Measurements from ENCODE around the gene GATAD2B. TPM values are rescaled to one million over a fixed set of nuclear protein-coding genes. Genes with fewer than 3 reads are reported as not detected.

Gene GATAD2B
- polyA plus RNA-seq, 2 of the 4 experiments (the other 2 are of a cell fraction): 4.9 to 8.2 TPM

GRCh38 chr1:153877112-153877511 is 45.7 kb downstream of the GATAD2B start:
- ChIA-PET POLR2A (no interaction called here), CTCF (interaction anchor here (0.7 to 1.4 kb wide), 3 partner anchors 46 to 134 kb away, joined by 3 to 7 read pairs (median 3); partner anchors contain the start of gene RAB13)
- Histone ChIP-seq H3K4me1 (peaks cover 10% of the 10 kb centered on the region; the same call in 1 of the 3 replicates), H3K27ac (no peak overlapping the region), H3K9me3 (no peaks in the 10 kb centered on the region), H3K4me2 (no peak overlapping the region), H3K4me3 (no peak overlapping the region)
- TF ChIP-seq RAD21 (conservative IDR thresholded peaks at IDR 0.05 in 1 of 2, IDR thresholded peaks at IDR 0.05 in 1 of 2) (no peak), JUN (IDR thresholded peaks at IDR 0.05) (no peak), FOSB (CRISPR knock-in tag; IDR thresholded peaks at IDR 0.05) (no peak), CBX8 (IDR thresholded peaks at IDR 0.05) (no peak), ZFP36 (IDR thresholded peaks at IDR 0.05; ENCODE audit: borderline replicate concordance, partially characterized antibody) (no peak), SREBF2 (IDR thresholded peaks at IDR 0.05) (no peak), ELK1 (IDR thresholded peaks at IDR 0.05; ENCODE audit: low read depth, low read length) (no peak)
- ATAC-seq (no peak), FAIRE-seq (no peak), DNase-seq (ENCODE audit: low read depth in 1 of 2, low spot score in 1 of 2) (no peak)
- WGBS (ENCODE audit: missing lambda C conversion rate): 78% methylated on average over 1 of the region's 1 CpG

GRCh38 chr1:153872934-153873333 is 49.8 kb downstream of the GATAD2B start:
- DNase-seq (ENCODE audit: low read depth in 1 of 2, low spot score in 1 of 2): no peak
- CTCF ChIA-PET: no interaction called here

GRCh38 chr1:153872331-153872730 is 50.4 kb downstream of the GATAD2B start:
- CTCF ChIA-PET: no interaction called here

More at GRCh38 chr1:153872934-153873333, 49.8 kb downstream of the GATAD2B start:
- Histone ChIP-seq H3K27ac (no peak overlapping the region), H3K4me2 (no peak overlapping the region), H3K9me3 (no peaks in the 10 kb centered on the region), H3K4me3 (no peak overlapping the region), H3K4me1 (0 out of 3 replicates have a peak, but pooled peaks cover 3% of the 10 kb centered on the region)
- WGBS (ENCODE audit: missing lambda C conversion rate): 76% methylated on average over 2 of the region's 2 CpGs
- POLR2A ChIA-PET: no interaction called here
- FAIRE-seq (no peak), ATAC-seq (no peak)
- TF ChIP-seq HOXB13 (CRISPR knock-in tag; IDR thresholded peaks at IDR 0.05; ENCODE audit: low read depth): no peak
- TF ChIP-seq ESRRA (IDR thresholded peaks at IDR 0.05; ENCODE audit: borderline replicate concordance, low read length): no peak
- no peak for TF ChIP-seq HOXB5 (CRISPR knock-in tag; IDR thresholded peaks at IDR 0.05)

More at GRCh38 chr1:153872331-153872730, 50.4 kb downstream of the GATAD2B start:
- TF ChIP-seq REST (IDR thresholded peaks at IDR 0.05) (no peak), BCL3 (IDR thresholded peaks at IDR 0.05) (no peak), HMGXB4 (CRISPR knock-in tag; IDR thresholded peaks at IDR 0.05; ENCODE audit: borderline replicate concordance) (no peak), HOXB5 (CRISPR knock-in tag; IDR thresholded peaks at IDR 0.05) (no peak), ZNF302 (CRISPR knock-in tag; IDR thresholded peaks at IDR 0.05) (no peak), CBX2 (IDR thresholded peaks at IDR 0.05; ENCODE audit: borderline replicate concordance, low read depth) (no peak), HES2 (IDR thresholded peaks at IDR 0.05) (no peak), ZSCAN20 (CRISPR knock-in tag; IDR thresholded peaks at IDR 0.05) (no peak), HOXB13 (CRISPR knock-in tag; IDR thresholded peaks at IDR 0.05; ENCODE audit: low read depth) (no peak), NFE2L2 (conservative IDR thresholded peaks at IDR 0.05; ENCODE audit: low read length) (no peak), NR3C1 (IDR thresholded peaks at IDR 0.05) (no peak)
- Histone ChIP-seq H3K4me2 (no peak overlapping the region), H3K4me1 (0 out of 3 replicates have a peak, but pooled peaks cover 3% of the 10 kb centered on the region), H3K9me3 (no peaks in the 10 kb centered on the region), H3K27ac (no peak overlapping the region), H3K4me3 (no peak overlapping the region)
- ATAC-seq (no peak), DNase-seq (ENCODE audit: low read depth in 1 of 2, low spot score in 1 of 2) (no peak), FAIRE-seq (no peak)
- POLR2A ChIA-PET: no interaction called here
- 87% methylated on average over 3 of the region's 3 CpGs for WGBS (ENCODE audit: missing lambda C conversion rate)
